ENCODE data around the gene ITGA5. TPM values are rescaled to one million over a fixed set of nuclear protein-coding genes. Genes with fewer than 3 reads are reported as not detected.
A peak's percentile ranks its signal among the peaks of the same experiment; 100 is the strongest.

ITGA5 gene
- total RNA-seq, 1 donor from 2014 or later: 152 TPM

DNA sequence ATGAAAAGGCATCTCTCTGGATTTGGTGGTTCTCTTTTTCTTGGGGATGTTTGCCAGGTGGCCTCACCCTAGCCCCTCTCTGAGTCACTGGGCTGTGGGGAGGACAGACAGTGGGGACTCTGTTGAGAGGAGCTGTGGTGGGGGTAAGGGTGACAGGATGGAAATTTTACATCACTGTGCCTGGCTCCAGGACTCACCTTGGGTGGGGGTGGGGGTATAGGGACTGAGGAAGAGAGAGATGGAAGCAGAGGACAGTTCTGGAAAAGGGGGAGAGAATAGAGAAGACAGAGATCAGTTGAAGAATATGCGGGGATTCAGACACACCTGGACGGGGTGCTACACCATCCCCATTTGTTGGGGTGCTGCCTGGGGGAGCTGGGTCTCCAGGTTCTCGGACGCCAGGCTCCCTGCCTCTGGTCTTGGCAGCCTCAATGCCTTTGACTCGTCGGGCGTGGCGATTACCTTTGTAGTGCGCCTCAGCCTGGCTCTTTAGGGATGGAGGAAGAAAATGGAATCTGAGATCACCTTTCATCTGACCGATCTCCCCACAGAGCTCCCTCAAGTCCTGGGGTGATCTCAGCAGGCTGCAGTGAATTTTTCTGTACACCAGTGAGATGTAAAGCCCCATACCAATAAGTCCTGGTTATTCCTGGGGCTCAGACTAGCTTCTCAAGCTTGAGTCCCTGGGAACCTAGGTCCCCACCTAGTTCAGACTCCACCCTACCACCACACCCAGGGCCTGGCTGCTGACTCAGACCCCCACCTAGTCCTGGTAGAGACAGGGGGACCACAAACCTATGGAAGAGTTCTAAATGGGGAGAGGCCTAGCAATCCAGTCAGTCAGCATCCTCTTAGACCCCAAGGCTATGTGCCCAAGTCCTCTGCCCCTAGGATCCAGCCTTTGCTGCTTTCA, 45.2 kb downstream of the ITGA5 start:
- peaks cover 78% of the 10 kb centered on the region for H3K4me1 Mint-ChIP-seq (ENCODE audit: low read depth)
- TF ChIP-seq, protein P1, sequence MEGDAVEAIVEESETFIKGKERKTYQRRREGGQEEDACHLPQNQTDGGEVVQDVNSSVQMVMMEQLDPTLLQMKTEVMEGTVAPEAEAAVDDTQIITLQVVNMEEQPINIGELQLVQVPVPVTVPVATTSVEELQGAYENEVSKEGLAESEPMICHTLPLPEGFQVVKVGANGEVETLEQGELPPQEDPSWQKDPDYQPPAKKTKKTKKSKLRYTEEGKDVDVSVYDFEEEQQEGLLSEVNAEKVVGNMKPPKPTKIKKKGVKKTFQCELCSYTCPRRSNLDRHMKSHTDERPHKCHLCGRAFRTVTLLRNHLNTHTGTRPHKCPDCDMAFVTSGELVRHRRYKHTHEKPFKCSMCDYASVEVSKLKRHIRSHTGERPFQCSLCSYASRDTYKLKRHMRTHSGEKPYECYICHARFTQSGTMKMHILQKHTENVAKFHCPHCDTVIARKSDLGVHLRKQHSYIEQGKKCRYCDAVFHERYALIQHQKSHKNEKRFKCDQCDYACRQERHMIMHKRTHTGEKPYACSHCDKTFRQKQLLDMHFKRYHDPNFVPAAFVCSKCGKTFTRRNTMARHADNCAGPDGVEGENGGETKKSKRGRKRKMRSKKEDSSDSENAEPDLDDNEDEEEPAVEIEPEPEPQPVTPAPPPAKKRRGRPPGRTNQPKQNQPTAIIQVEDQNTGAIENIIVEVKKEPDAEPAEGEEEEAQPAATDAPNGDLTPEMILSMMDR (IDR thresholded peaks at IDR 0.05): no peak
- no peaks in the 10 kb centered on the region for H3K27me3 Mint-ChIP-seq (ENCODE audit: low read depth)
- no peak overlapping the region for H3K4me3 Mint-ChIP-seq (ENCODE audit: unreplicated experiment)
- no peaks in the 10 kb centered on the region for H3K9me3 Mint-ChIP-seq (ENCODE audit: low read depth)
- DNase-seq (ENCODE audit: low spot score): no peak
- H3K27ac Mint-ChIP-seq (ENCODE audit: unreplicated experiment): peak overlapping the region; percentile 6
- no peaks in the 10 kb centered on the region for H3K36me3 Mint-ChIP-seq (ENCODE audit: low read depth)

DNA sequence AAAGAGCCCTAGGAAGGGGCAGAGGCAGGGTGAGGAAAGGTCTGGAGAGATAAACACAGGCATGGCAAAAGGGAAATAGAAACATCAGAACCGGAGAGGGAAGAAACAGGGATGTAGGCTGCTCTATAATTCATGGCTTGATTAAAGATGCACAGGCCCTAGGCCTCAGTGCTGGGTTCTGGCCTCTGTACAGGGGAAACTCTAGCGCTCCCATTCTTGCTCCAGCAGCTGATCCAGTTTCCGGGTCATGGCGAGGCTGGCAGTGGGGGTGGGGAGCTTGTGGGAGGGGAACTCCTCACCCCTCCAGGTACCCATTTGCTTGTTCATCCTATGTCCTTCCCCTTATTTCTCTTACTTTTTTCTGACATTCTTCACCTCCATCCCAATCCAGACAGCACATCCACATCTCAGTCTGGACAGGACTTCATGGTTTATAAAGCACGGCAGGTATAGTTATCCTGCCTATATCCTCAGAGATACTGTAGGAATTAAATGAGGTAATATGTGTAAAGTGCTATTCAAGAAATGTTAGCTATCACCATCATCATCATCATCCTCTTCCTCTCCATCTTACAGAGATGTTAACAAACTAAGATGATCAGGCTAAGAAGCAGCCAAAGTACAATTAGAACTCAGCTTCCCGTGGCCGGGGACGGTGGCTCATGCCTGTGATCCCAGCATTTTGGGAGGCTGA, 46.8 kb downstream of the ITGA5 start:
- Mint-ChIP-seq H3K4me3 (ENCODE audit: unreplicated experiment) (no peak overlapping the region), H3K36me3 (ENCODE audit: low read depth) (no peaks in the 10 kb centered on the region)

DNA sequence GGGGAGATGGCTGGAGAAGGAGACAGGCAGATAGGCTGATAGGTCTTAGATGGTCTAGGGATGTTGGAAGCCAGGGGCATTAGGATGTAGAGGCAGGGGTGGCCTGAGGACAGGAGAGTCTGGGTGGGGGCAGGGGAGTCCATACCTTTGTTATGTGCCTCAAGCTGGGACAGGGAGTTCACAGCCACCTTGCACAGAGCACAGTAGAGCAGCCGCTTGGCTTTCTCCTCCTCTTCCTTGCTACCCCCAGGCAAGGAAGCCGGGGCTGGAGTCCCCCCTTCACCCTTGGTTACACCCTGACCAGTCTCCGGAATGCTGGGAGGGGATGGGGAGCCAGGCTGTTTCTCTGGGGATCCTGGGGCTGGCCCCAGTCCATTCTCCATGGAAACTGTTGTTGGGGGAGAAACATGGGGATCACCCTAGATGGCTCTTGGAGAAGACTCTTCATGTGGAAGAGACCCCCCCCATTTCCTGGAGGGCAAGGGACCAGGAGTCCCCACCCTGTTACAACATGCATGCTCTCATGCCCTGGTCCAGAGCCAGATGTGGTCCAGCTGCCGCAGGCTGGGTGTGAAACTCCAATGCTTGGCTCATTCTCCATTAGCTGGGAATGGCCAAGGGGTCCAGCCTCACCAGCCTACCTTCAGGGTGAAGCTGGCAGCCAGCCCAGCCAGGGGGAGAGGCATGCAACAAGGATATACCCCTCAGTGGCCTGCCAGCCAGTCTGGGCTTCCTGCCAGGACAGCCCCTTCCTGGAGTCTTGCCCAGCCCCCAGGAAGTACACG, 47.5 kb downstream of the ITGA5 start:
- no peaks in the 10 kb centered on the region for H3K36me3 Mint-ChIP-seq (ENCODE audit: low read depth)
- no peak for DNase-seq (ENCODE audit: low spot score)
- peak overlapping the region; percentile 29 for H3K27ac Mint-ChIP-seq (ENCODE audit: unreplicated experiment)
- no peaks in the 10 kb centered on the region for H3K9me3 Mint-ChIP-seq (ENCODE audit: low read depth)
- no peaks in the 10 kb centered on the region for H3K27me3 Mint-ChIP-seq (ENCODE audit: low read depth)
- peaks cover 73% of the 10 kb centered on the region for H3K4me1 Mint-ChIP-seq (ENCODE audit: low read depth)
- TF ChIP-seq, protein P1 (IDR thresholded peaks at IDR 0.05): no peak
- peak overlapping the region; percentile 19 for H3K4me3 Mint-ChIP-seq (ENCODE audit: unreplicated experiment)

More for the DNA sequence above, 46.8 kb downstream of the ITGA5 start:
- peak overlapping the region; percentile 46 for H3K27ac Mint-ChIP-seq (ENCODE audit: unreplicated experiment)
- no peaks in the 10 kb centered on the region for H3K9me3 Mint-ChIP-seq (ENCODE audit: low read depth)
- H3K27me3 Mint-ChIP-seq (ENCODE audit: low read depth): no peaks in the 10 kb centered on the region
- TF ChIP-seq, protein P1 (IDR thresholded peaks at IDR 0.05): no peak
- DNase-seq (ENCODE audit: low spot score): no peak
- H3K4me1 Mint-ChIP-seq (ENCODE audit: low read depth): peaks cover 80% of the 10 kb centered on the region

DNA sequence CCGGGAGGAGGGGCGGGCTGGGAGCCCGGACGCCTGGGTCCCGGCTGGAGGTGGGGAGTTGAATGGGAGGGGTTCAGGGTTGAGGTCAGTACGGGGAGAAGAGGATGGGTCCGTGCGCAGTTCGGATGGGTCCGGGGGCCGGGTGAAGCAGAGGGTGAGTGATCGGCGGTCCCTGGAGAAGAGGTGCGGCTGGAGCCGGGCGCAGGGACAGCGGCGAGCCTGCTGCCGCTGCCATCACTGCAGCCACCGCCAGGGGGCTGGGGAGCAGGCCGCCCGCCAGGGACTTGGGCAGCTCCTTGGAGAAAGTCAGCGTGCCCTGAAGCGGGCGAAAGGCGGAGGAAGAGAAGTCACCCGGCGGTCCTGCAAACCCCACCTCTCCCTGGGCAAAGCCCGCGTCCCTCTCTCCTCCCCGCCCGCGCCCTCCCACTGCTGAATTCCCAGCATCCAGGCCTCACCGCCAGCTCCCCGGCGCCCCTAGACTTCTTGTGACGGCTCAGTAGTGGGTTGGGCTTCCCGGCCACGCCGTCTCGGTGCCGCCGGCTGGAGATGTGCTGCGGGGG, 48.8 kb downstream of the ITGA5 start:
- no peaks in the 10 kb centered on the region for H3K9me3 Mint-ChIP-seq (ENCODE audit: low read depth)
- H3K36me3 Mint-ChIP-seq (ENCODE audit: low read depth): no peaks in the 10 kb centered on the region
- peaks cover 66% of the 10 kb centered on the region for H3K4me1 Mint-ChIP-seq (ENCODE audit: low read depth)
- H3K27me3 Mint-ChIP-seq (ENCODE audit: low read depth): no peaks in the 10 kb centered on the region
- H3K4me3 Mint-ChIP-seq (ENCODE audit: unreplicated experiment): peak overlapping the region; percentile 66
- TF ChIP-seq, protein P1 (IDR thresholded peaks at IDR 0.05): peak; percentile 93
- no peak for DNase-seq (ENCODE audit: low spot score)
- peak overlapping the region; percentile 68 for H3K27ac Mint-ChIP-seq (ENCODE audit: unreplicated experiment)

All from chondrocyte (in vitro differentiated cells).